NCI-H146 treated with DMSO at 0.1 percent for 48 hours (cell line): ENCODE results near the gene SP7.
"Not testable (repeated sequence)": the region's sequence is repeated elsewhere in the genome, so short reads cannot be mapped to it uniquely, and the experiment has no call there.

Experiments used
- DNase-seq: peaks from one replicate; lab custom pipeline; 2025; ENCODE audit not compliant: unreplicated experiment; lab: John Stamatoyannopoulos, UW

The SP7 gene

DNA sequence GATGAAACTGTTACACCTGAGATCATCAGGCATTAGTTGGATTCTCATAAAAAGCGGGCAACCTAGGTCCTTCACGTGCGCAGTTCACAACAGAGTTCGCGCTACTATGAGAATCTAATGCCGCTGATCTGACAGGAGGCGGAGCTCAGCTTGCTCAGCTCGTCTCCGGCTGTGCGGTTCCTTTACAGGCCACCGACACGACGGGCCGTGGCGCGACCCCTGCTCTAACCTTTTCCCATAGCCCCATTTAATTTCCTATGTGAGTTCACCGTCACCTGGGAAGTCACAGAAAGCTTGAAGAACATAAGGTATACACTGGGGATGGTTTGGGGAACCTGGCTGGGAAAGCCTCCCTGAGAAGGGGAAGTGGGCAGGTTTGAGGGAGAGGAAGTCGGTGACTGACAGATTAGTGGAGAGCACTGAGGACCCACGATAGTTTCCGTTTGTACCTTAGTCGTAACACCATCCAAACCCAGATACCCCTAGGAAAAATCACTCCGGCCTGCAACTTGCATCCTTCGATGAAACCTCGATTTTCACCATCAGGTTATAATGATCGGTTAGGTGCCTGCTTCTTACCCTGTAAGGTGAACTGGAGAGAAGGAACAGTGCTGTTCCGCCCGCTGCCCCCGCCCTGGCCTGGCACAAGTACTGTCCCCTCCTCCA, 11.9 kb downstream of the SP7 start:
- no peak for DNase-seq

DNA sequence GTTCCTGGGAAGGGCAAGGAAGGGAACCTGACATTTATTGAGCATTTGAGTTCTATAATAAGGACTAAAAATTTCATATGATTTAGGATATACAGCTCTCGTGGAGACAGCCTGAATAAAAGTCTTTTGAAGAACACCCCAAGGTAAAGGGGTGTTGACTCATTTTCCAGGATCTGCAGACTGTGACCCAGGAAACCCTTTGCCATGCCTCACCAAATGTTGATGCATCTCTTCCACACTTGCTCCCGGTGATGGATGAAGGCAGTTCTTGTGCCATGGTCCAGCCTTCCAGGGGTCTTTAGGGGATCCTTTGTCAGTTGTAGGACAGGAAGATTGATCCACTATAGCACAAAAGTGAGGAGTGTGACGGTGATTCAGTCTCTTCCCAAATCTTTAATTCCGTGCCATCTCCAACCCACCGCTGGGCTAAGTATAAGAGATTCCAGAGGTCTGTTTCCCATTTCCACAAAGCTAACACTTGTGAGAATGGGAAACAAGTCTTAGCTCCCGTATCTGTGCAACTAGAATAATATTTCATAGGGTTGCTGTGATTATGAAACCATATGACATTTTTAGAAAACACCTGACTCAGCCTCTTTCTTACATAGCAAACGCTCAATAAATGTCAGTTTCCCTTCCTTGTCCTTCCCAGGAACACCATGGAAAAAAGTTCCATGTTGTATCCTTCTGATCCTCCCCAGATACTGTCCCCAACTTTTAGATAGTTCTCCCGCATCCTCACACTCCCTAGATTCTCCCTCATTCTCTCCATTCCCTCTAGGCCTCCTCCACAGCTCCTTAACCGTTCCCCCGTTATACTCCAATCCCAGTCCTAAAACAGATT, 15.6 kb downstream of the SP7 start:
- no peak for DNase-seq

DNA sequence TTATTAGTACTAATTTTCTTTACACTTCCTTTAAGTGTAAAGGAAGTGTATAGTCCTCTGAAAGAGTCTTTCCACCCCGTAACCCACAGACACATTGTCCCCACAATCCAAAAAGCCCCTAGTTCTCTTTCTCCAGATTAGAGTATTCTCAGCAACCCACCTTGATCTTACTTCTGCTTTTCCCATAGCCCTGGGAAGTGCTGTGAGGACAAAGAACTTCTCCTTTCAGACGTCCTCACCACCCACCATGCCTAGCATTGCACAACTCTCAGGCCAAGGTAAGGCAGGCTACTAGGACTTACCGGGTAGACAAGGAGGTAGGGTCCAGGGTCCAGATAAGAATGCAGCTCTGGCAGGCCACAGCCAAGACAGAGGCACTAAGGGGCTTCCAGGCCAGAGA, 22.2 kb downstream of the SP7 start:
- no peak for DNase-seq

DNA sequence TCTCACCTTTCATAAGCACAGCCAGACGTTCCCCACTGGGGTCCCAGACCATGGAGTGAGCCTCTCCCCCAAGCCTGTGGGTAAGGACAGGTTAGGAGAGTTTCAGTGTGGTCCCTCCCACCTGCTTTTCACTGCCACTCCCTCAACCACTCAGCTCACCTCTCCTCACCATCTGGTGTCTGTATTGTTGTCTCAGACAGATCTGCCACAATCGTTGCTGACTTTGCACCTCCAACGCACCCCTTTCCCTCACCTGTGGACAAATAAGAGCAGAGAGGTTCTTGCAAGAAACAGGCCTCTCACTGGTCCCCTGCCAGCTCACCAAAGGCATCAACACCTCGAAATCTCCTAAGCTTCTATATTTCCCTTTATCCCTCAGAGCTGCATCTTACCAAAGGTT, 27.9 kb downstream of the SP7 start:
- no peak for DNase-seq

DNA sequence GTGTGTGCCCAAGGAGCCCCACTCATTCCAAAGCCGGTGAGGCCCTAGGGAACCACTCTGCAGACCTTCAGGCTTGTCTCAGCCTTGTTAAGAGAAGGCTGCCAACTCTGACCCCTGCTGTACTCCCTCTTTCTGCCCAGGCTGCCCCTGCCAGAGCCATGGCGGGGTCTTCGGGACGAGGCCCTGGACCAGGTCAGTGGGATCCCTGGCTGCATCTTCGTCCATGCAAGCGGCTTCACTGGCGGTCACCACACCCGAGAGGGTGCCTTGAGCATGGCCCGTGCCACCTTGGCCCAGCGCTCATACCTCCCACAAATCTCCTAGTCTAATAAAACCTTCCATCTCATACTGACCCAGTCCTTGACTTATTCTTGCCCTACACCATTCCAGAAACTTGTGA, 29.3 kb downstream of the SP7 start:
- DNase-seq = no peak

DNA sequence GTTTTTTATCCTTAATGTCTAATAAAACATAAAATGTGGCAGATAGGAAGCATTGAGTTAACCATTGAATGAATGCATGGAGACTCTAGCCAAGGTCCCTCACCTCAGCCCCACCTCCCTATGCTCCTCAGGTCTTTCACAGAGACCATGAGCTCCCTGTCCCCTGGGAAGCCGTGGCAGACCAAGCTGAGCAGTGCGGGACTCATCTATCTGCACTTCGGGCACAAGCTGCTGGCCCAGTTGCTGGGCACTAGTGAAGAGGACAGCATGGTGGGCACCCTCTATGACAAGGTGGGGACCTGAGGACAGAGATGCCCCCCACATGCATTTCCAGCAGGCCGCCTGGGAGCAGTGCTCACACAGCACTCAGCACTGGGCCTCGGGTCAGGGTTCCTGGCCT, 33.3 kb downstream of the SP7 start:
- DNase-seq = no peak

DNA sequence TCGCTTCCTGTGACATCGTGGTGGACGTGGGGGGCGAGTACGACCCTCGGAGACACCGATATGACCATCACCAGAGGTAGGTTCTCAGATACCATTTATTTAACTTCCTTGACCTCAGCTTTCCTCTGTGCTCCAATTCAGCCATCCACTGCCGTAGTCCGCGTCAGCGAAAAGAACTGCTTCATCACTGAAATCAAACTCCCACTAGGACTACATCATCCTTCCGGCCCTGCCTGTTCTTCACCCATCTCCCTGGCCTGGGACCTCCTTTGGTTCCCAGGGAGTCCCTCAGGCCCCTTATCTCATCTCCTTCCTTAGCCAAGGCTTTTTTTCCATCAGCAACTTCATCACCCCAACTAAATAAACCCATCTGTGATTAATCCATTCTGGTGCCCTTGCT, 36.0 kb downstream of the SP7 start:
- no peak for DNase-seq

DNA sequence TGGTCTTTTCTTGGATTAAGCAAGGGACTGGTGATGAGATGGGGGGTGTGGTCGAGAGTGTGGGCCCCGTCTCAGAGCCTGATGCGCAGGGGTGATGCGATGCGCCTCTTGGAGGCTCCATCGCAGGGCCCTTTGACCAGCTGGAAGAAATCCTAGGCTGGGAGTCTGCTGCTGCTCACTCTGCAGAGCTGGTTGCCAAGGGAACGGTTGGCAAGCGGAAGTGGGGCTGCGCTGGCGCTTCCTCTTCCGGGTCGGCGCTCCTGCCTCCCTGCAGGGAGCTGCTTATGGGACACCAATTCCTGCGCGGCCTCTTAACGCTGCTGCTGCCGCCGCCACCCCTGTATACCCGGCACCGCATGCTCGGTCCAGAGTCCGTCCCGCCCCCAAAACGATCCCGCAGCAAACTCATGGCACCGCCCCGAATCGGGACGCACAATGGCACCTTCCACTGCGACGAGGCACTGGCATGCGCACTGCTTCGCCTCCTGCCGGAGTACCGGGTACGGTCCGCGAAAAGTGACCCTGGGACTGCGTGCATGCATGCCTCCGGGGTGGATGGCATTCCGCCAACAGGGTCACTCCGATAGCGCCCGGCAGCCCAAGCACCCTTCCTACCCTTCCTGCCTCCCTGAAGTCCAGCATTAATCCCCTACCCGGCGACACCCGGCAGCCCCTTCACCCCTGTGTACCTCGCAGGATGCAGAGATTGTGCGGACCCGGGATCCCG, 36.5 kb downstream of the SP7 start, which contains the start of gene MYG1:
Gene MYG1, plus strand, starts transcription at position 242 of the 727 bp plus-strand sequence. Its CDS starts 43 bp downstream, at position 285.
- peak; percentile 80 for DNase-seq

DNA sequence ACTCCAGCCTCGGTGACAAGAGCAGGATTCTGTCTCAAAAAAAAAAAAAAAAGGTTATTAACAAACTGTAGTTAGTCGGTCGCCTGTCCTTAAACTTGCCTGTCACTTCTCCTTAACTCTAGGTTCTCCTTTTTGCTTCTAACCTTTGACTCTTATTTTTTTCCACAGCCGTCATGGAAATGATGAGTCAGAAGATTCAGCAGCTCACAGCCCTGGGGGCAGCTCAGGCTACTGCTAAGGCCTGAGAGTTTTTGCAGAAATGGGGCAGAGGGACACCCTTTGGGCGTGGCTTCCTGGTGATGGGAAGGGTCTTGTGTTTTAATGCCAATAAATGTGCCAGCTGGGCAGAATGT, 37.1 kb downstream of the SP7 start:
- no peak for DNase-seq

DNA sequence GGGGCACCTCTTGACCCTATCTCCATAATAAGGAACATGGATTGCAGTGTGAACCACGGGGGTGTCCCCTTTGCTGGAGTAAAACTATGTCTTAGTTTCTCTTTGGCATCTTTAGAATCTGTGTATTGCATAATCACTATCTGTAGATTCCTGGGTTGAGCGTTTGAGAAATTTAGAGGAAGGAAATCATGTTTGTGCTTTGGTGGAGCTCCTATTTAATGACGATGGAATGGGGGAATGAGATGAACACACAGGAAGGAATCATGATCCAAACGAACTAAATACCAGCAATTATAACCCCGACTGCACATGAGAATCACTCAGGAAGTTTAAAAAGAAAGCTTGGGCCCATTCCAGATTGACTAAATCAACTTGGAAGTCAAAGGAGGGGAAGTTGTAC, 38.0 kb downstream of the SP7 start:
- no peak for DNase-seq

DNA sequence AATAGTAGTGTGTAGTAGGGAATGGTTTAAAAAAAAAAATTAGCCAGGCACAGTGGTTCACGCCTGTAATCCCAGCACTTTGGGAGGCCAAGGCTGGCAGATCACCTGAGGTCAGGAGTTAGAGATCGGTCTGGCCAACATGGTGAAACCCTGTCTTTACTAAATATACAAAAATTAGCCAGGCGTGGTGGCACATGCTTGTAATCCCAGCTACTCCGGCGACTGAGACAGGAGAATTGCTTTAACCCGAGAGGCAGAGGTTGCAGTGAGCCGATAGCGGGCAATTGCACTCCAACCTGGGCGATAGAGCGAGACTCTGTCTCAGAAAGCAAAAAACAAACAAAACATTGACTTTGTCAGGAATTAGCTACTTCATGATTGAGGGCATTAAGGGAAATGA, 39.0 kb downstream of the SP7 start:
- DNase-seq = not testable (repeated sequence)

DNA sequence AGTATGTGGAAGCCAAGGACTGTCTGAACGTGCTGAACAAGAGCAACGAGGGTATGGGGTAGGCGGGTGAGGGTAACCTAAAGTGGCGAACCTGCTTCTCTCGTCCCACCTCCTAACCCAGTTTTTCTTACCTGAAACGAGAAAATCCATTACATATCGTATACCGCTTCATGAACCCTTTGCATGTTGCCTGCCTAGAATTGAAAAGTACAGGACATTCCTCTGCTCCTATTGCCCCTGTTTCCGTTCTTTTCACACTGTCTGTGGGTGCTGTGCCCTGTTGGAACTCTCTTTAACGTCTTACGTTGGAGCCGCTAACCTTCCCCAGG, 40.3 kb downstream of the SP7 start:
- DNase-seq = no peak

DNA sequence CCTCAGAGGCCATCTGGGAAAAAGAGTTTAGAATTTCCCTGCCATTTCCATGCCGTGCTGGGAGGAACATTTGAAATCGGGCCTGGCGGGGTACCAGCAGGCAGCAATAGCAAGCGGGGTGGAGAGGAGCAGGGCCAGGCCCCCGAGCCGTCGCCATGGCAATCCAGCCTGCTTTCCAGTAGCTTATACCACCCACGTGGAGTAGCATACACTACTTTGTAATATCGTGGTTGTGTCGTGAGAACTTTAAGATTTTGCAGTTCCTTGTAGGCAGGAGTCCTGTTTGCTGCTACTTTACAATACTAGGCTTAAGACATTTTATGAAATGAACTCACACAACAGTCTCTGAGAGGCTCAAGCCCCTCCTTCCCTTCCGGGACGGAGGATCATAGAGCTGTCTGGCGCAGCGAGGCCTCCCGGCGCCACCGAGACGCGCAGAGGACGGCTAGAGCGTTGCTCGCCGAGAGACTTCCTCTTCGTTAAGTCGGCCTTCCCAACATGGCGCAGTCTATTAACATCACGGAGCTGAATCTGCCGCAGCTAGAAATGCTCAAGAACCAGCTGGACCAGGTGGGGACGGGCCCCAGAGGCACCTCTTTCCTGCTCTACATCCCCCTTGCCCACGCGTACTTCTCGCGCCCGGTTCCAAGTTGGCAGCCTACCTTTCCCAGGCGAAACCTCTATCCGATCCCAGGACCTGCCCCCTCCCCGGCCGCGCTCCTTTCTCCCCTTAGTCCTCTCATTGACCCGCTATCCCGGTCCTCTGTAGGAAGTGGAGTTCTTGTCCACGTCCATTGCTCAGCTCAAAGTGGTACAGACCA, 40.9 kb downstream of the SP7 start, which contains the start of gene PFDN5:
Gene PFDN5, plus strand, starts transcription at position 473 of the 821 bp plus-strand sequence. Its CDS starts 26 bp downstream, at position 499.
- DNase-seq = peak; percentile 74

DNA sequence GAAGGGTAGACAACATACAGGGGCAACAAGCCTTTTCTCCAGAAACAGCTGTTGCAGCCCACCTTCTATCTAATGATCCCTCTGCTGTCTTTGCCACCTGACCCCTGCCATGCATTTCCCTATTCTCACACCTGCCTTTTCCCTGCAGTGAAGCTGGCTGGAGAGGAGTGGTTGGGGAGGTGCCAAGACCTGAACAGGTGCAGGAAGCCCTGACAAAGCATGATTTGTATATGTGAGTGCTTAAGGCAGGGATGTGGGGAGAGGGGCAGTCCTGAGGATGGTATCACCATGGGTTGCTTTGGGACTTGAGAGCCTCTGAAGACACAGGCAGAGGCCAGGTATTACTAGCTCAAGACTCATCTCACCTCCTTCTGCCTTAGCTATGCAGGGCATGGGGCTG, 43.7 kb downstream of the SP7 start:
- DNase-seq = no peak

DNA sequence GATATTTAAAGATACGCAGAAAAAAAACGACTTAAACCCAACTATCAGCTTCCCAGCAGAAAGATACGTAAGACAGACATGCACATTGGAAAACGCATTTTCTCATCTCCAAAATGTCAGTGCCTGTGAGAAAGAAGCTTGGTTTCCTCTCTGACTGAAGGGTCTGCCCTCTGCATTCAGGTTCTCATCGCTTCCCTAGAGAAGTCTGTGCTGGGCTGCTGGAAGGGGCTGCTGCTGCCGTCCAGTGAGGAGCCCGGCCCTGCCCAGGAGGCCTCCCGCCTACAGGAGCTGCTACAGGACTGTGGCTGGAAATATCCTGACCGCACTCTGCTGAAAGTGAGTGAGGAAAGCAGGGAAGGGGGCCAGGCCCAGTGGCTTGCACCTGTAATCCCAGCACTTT, 45.5 kb downstream of the SP7 start:
- no peak for DNase-seq

DNA sequence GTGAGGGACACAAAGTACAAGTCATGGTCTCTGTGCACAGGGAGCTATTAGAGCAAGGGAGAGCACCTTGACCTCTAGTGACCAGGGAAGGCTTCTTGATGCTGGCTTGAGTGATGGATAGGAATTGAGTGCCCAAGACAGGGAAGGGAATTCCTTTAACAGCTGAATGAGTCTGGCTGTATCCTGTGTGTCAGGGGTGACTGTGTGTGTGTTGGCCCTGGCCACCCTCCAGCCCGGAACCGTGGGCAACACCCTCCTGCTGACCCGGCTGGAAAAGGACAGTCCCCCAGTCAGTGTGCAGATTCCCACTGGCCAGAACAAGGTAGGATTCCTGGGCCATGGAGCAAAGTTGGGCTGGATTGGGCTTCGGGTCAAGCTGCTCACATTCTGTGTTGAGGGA, 46.3 kb downstream of the SP7 start:
- DNase-seq = no peak

DNA sequence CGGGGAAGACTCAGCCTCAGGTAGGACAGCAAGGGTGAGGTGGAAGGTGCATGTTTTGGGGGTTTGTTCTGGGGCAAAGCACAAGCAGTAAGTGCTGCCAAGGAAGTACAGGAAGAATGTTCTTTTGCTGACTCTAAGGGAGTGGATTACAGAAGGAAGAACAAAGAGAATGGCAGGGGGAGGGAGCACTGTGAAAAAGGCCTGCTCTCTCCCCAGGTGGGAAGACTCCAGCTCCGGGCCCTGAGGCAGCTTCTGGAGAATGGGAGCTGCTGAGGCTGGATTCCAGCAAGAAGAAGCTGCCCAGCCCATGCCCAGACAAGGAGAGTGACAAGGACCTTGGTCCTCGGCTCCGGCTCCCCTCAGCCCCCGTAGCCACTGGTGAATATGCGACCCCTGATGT, 47.8 kb downstream of the SP7 start:
- no peak for DNase-seq

DNA sequence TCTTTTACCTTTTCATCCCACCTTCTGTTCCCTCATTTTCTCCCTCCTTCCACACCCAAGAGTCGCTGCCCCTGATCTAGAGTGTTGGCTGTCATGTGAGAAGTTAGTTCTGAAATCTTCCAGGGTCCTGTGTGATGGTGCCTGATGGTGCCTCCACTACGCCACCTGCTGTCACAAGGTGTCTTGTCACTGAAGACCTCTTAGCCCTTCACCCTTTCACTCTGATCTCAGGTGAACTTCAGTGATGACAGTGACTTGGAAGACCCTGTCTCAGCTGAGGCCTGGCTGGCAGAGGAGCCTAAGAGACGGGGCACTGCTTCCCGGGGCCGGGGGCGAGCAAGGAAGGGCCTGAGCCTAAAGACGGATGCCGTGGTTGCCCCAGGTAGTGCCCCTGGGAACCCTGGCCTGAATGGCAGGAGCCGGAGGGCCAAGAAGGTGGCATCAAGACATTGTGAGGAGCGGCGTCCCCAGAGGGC, 48.4 kb downstream of the SP7 start:
- DNase-seq = peak; percentile 7

DNA sequence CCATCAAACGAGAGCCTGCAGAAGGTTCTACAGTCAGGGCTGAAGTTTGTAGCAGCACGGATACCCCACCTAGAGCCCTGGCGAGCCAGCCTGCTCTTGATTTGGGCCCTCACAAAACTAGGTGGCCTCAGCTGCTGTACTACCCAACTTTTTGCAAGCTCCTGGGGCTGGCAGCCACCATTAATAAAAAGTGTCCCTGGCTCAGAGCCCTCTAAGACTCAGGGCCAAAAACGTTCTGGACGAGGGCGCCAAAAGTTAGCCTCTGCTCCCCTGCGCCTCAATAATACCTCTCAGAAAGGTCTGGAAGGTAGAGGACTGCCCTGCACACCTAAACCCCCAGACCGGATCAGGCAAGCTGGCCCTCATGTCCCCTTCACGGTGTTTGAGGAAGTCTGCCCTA, 49.7 kb downstream of the SP7 start:
- no peak for DNase-seq

DNA sequence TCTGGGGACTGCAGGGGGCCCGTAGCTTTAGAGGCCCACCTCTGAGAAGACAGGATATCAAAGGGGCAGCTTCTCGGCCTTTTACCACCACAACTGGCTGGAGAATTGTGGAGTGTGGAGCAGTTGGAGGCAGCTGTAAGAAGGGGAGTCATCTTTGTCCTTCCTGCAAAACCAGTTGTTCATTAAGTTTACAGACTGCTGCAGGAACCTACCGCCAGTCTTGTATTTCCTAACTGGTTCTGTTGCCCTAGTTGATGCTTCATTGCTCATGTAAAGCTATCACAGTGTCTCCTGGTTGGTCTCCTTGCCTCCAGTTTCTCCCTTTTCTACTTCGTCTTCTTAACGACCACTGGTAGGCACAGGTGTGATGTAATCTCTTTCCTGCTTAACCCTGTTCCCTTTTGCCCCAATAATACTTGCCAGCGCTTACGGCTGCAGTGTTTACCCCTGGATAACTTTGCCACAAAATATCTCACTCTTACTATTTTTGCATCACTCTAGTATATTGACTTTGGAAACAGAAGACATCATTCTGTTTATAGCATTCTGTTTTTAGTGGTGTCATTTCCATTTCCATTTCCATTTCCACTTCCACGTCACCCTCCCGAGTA, 56.2 kb downstream of the SP7 start:
- DNase-seq = no peak
